GM23338 (cell line): ENCODE data around the gene LARGE1. TPM values are rescaled to one million over a fixed set of nuclear protein-coding genes. Genes with fewer than 3 reads are reported as not detected.

Experiments
- ATAC-seq: fragments of 200-7000 bp; cut with Tn5 transposase; 3 replicates; pipeline ENCODE4 v1.9.1; 2020
- DNase-seq: peaks from one replicate; pipeline ENCODE4 v3.0.0-alpha.2; 2015; ENCODE audit warnings: low spot score
- H2AFZ ChIP-seq: fragments of 200-600 bp; sonication (generic); 2 replicates; pipeline ENCODE4 v1.8.0; 2016; ENCODE audit warnings: antibody characterized with exemption, mild to moderate bottlenecking, moderate library complexity
- H3F3A ChIP-seq: fragments of 200-600 bp; sonication (generic); replicated peaks from 2 replicates; pipeline ENCODE4 v1.8.0; 2017; ENCODE audit warnings: antibody characterized with exemption, mixed run types, low read depth
- H3K27ac ChIP-seq: fragments of 200-600 bp; sonication (generic); 2 replicates; pipeline ENCODE4 v1.6.1; 2016; ENCODE audit warnings: low read depth
- H3K27me3 ChIP-seq: fragments of 200-600 bp; sonication (generic); 2 replicates; pipeline ENCODE4 v1.8.0; 2016; ENCODE audit warnings: mild to moderate bottlenecking, mixed run types, moderate library complexity; ENCODE audit not compliant: insufficient read depth
- H3K36me3 ChIP-seq: fragments of 200-600 bp; sonication (generic); 2 replicates; pipeline ENCODE4 v1.8.0; 2016; ENCODE audit warnings: mild to moderate bottlenecking; ENCODE audit not compliant: insufficient read depth
- H3K4me1 ChIP-seq: fragments of 200-600 bp; sonication (generic); 2 replicates; pipeline ENCODE4 v1.8.0; 2016; ENCODE audit warnings: mild to moderate bottlenecking, moderate library complexity; ENCODE audit not compliant: insufficient read depth
- H3K4me2 ChIP-seq: fragments of 200-600 bp; sonication (generic); 2 replicates; pipeline ENCODE4 v1.7.1; 2017; ENCODE audit warnings: mixed run types
- H3K4me3 ChIP-seq: fragments of 200-600 bp; sonication (generic); 2 replicates; pipeline ENCODE4 v1.6.1; 2016; ENCODE audit warnings: mixed run types
- H3K79me2 ChIP-seq: fragments of 200-600 bp; sonication (generic); replicated peaks from 2 replicates; pipeline ENCODE4 v1.8.0; 2017; ENCODE audit warnings: mild to moderate bottlenecking; ENCODE audit not compliant: insufficient read depth
- H3K9me2 ChIP-seq: fragments of 200-600 bp; sonication (generic); 2 replicates; pipeline ENCODE4 v1.8.0; 2017; ENCODE audit not compliant: insufficient read depth
- H4K20me1 ChIP-seq: fragments of 200-600 bp; sonication (generic); replicated peaks from 2 replicates; pipeline ENCODE4 v1.8.0; 2017; ENCODE audit warnings: mild to moderate bottlenecking; ENCODE audit not compliant: insufficient read depth
- H3K27ac Mint-ChIP-seq: 2 replicates; pipeline ENCODE4 v1.8.0; 2020; ENCODE audit warnings: inconsistent platforms, mild to moderate bottlenecking, moderate library complexity, mixed read lengths
- H3K27me3 Mint-ChIP-seq: 3 replicates; pipeline ENCODE4 v1.8.0; 2022; ENCODE audit warnings: low read depth, mild to moderate bottlenecking, moderate library complexity, mixed read lengths, inconsistent platforms; ENCODE audit not compliant: insufficient read depth, poor library complexity
- H3K36me3 Mint-ChIP-seq: 3 replicates; pipeline ENCODE4 v1.8.0; 2021; ENCODE audit warnings: low read depth, mild to moderate bottlenecking, inconsistent platforms, moderate library complexity, mixed read lengths
- H3K4me1 Mint-ChIP-seq: 3 replicates; pipeline ENCODE4 v1.8.0; 2020; ENCODE audit warnings: mild to moderate bottlenecking, inconsistent platforms, mixed read lengths
- H3K4me3 Mint-ChIP-seq: 3 replicates; pipeline ENCODE4 v1.8.0; 2021; ENCODE audit warnings: moderate library complexity, mild to moderate bottlenecking, inconsistent platforms, mixed read lengths
- H3K9me3 Mint-ChIP-seq: 3 replicates; pipeline ENCODE4 v1.8.0; 2020; ENCODE audit warnings: moderate library complexity, mild to moderate bottlenecking, inconsistent platforms, mixed read lengths
- CREB1 ChIP-seq: fragments of 250-450 bp; sonication (Bioruptor Pico); IDR thresholded peaks from 2 replicates; pipeline ENCODE4 v1.5.0; 2020; ENCODE audit warnings: low read depth, mild to moderate bottlenecking, moderate library complexity
- ETS1 ChIP-seq: IDR thresholded peaks from 2 replicates; pipeline ENCODE4 v1.6.1; 2016; ENCODE audit warnings: antibody characterized with exemption
- EZH2 ChIP-seq: fragments of 200-600 bp; sonication (generic); IDR thresholded peaks from one replicate; pipeline ENCODE4 v1.8.0; 2017; ENCODE audit warnings: antibody characterized with exemption, mild to moderate bottlenecking, low read depth; ENCODE audit not compliant: unreplicated experiment
- EZH2phosphoT487 ChIP-seq: fragments of 200-600 bp; sonication (generic); IDR thresholded peaks from one replicate; pipeline ENCODE4 v1.8.1; 2018; ENCODE audit warnings: antibody characterized with exemption; ENCODE audit not compliant: unreplicated experiment
- JUNB ChIP-seq: IDR thresholded peaks from one replicate; pipeline ENCODE4 v1.6.1; 2016; ENCODE audit warnings: antibody characterized with exemption; ENCODE audit not compliant: unreplicated experiment
- POLR2AphosphoS5 ChIP-seq: IDR thresholded peaks from 2 replicates; pipeline ENCODE4 v1.6.1; 2016; ENCODE audit warnings: antibody characterized with exemption, low read depth
- REST ChIP-seq: IDR thresholded peaks from one replicate; pipeline ENCODE4 v1.6.1; 2018; ENCODE audit warnings: antibody characterized with exemption; ENCODE audit not compliant: unreplicated experiment
- STAT1 ChIP-seq: IDR thresholded peaks from one replicate; pipeline ENCODE4 v1.6.1; 2016; ENCODE audit warnings: antibody characterized with exemption; ENCODE audit not compliant: unreplicated experiment
- ZNF114 ChIP-seq: fragments of 250-450 bp; sonication (Bioruptor Pico); IDR thresholded peaks from 2 replicates; pipeline ENCODE4 v1.5.0; 2020; ENCODE audit warnings: mild to moderate bottlenecking, moderate library complexity
- ZNF331 ChIP-seq: fragments of 250-450 bp; sonication (Bioruptor Pico); IDR thresholded peaks from 2 replicates; pipeline ENCODE4 v1.5.0; 2020; ENCODE audit warnings: low read depth, mild to moderate bottlenecking, moderate library complexity
- ZNF462 ChIP-seq: fragments of 250-450 bp; sonication (Bioruptor Pico); IDR thresholded peaks from 2 replicates; pipeline ENCODE4 v1.5.0; 2020; ENCODE audit warnings: mild to moderate bottlenecking, moderate library complexity
- polyA plus RNA-seq: library from polyadenylated mRNA; unstranded; fragments of >200 nt; fragmentation: Nextera tagmentation; extraction: Ambion mirVana; gene quantifications from 2 replicates; pipeline ENCODE4 v1.2.1, GENCODE V29; 2016
- total RNA-seq: library from RNA; depleted of rRNA; stranded (reverse); fragments of >200 nt; shearing (Covaris generic); gene quantifications from 2 replicates; pipeline ENCODE4 v1.2.3, GENCODE V29; 2014

The LARGE1 gene
- total and polyA plus RNA-seq, 2 experiments from 2014 or later, result 12.8 to 75.6 TPM

DNA sequence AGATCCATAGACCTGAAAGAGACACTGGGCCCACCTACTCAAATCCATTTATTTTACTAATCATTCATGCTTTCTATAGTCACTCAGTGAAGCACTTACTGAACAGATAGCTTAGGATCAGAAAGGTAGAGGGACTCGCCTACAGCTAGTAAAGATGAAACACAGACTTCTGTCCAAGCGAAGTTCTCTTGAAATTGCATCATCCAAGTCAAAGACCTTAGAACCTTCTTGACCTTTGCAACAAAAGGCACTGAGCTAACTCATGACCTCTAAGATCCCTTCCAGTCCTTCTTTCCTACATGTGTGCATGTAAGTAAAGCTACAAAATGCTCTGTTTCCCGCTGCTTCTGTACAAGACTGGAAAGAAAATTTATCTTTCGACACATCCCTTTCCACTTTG lies 377.6 kb downstream of the LARGE1 start:
- no peak for ATAC-seq
- Histone ChIP-seq H3K9me2 (no peaks in the 10 kb centered on the region), H3K4me1 (no peaks in the 10 kb centered on the region), H3K27me3 (no peaks in the 10 kb centered on the region), H3K36me3 (no peaks in the 10 kb centered on the region), H3K4me3 (no peak overlapping the region), H3K79me2 (peaks cover 32% of the 10 kb centered on the region), H4K20me1 (peaks cover 13% of the 10 kb centered on the region), H3K27ac (no peak overlapping the region), H2AFZ (no peak overlapping the region), H3F3A (no peaks in the 10 kb centered on the region), H3K4me2 (no peak overlapping the region)
- H3K27me3 Mint-ChIP-seq, result peaks cover 2% of the 10 kb centered on the region
- H3K36me3 Mint-ChIP-seq, result no peaks in the 10 kb centered on the region
- TF ChIP-seq CREB1 (no peak), STAT1 (no peak), JUNB (no peak), EZH2phosphoT487 (no peak), EZH2 (no peak), POLR2AphosphoS5 (no peak), ETS1 (no peak), ZNF331 (no peak), ZNF114 (CRISPR knock-in tag) (no peak), REST (no peak), ZNF462 (no peak)
- H3K9me3 Mint-ChIP-seq, result no peaks in the 10 kb centered on the region
- H3K4me1 Mint-ChIP-seq, result peaks cover 16% of the 10 kb centered on the region
- H3K4me3 Mint-ChIP-seq, result no peak overlapping the region
- DNase-seq, result no peak
- peak overlapping the region; percentile 53; the same call in 1 of the 2 replicates for H3K27ac Mint-ChIP-seq
